ENCODE measurements around the gene SLC10A4. TPM values are rescaled to one million over a fixed set of nuclear protein-coding genes. Genes with fewer than 3 reads are reported as not detected.

The SLC10A4 gene
- total and polyA plus RNA-seq, 2 donors from 2014 or later, result 0.13 TPM; not detected in 1

DNA sequence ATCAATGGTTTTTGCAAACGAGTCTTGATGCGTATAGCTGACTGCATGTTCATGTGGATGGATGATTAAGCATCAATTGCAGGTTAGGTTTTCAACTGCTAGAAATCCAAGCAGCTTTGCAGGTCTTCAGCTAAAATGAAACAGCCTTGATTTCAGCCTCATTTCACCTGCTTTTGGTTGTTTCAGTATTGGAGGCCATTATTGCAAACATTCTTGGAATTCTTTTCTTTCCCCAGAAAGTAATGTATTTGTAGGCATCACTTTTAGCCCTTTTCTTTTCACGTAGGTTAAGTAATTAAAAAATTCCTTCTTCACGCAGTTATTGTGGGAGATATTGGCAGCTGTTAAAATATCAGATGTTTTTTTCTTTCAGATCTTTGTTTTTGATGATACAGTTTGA, 15.8 kb downstream of the SLC10A4 start:
- no peaks in the 10 kb centered on the region for H3K27me3 ChIP-seq (ENCODE audit: control insufficient read depth, insufficient read depth, low read length)
- H3K9me3 ChIP-seq (ENCODE audit: control insufficient read depth in 2 of 3, insufficient read depth in 1 of 3, low read length in 3 of 3), result no peaks in the 10 kb centered on the region
- FAIRE-seq (no peak), DNase-seq (no peak)
- intact Hi-C loops (cut with DNase I), result no loop called here
- TF ChIP-seq, protein P1, sequence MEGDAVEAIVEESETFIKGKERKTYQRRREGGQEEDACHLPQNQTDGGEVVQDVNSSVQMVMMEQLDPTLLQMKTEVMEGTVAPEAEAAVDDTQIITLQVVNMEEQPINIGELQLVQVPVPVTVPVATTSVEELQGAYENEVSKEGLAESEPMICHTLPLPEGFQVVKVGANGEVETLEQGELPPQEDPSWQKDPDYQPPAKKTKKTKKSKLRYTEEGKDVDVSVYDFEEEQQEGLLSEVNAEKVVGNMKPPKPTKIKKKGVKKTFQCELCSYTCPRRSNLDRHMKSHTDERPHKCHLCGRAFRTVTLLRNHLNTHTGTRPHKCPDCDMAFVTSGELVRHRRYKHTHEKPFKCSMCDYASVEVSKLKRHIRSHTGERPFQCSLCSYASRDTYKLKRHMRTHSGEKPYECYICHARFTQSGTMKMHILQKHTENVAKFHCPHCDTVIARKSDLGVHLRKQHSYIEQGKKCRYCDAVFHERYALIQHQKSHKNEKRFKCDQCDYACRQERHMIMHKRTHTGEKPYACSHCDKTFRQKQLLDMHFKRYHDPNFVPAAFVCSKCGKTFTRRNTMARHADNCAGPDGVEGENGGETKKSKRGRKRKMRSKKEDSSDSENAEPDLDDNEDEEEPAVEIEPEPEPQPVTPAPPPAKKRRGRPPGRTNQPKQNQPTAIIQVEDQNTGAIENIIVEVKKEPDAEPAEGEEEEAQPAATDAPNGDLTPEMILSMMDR (IDR thresholded peaks at IDR 0.05; ENCODE audit: borderline replicate concordance, extremely low read depth, insufficient read depth), result no peak
- peaks cover 0 to 4% (median 0%) of the 10 kb centered on the region in 3 donors for H3K36me3 ChIP-seq (ENCODE audit: control insufficient read depth in 2 of 3, insufficient read depth in 3 of 3, low read length in 3 of 3)
- no peak overlapping the region for H3K4me3 ChIP-seq (ENCODE audit: low read length in 3 of 3)
- no peaks in the 10 kb centered on the region for H3K4me1 ChIP-seq (ENCODE audit: control insufficient read depth in 2 of 3, insufficient read depth in 2 of 3, low read depth in 1 of 3, low read length in 3 of 3)
- no peak overlapping the region for H3K27ac ChIP-seq (ENCODE audit: low read depth in 2 of 2, low read length in 2 of 2)
- no peak overlapping the region for H3K9ac ChIP-seq (ENCODE audit: low read length in 3 of 3)

DNA sequence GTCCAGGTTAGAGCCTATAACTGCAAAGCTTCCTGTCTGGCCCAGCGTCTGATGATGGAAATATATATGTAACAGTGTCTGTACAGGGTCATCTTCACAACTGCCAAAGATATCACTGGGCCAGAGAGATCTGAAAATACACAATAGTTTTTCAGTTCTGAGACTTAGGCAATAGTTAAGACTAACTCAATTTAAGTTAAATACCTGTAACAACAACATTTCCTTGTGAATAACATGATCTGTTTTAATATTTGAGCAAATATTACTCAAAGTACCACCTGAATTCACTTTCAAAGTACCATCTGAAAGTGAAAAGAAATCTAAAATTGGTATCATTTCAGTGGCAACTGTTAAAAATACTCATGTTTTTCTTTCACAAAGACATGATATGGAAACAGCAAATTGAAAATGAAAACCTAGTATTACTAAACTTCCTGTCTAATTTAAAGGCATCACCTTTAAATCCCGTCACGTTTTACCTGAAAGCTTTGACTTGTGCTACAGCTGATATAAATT, 16.5 kb downstream of the SLC10A4 start:
- Histone ChIP-seq H3K9ac (ENCODE audit: low read length in 3 of 3) (no peak overlapping the region), H3K4me3 (ENCODE audit: low read length in 3 of 3) (no peak overlapping the region), H3K36me3 (ENCODE audit: control insufficient read depth in 2 of 3, insufficient read depth in 3 of 3, low read length in 3 of 3) (peaks cover 0 to 4% (median 0%) of the 10 kb centered on the region in 3 donors), H3K4me1 (ENCODE audit: control insufficient read depth in 2 of 3, insufficient read depth in 2 of 3, low read depth in 1 of 3, low read length in 3 of 3) (no peaks in the 10 kb centered on the region), H3K27ac (ENCODE audit: low read depth in 2 of 2, low read length in 2 of 2) (no peak overlapping the region), H3K9me3 (ENCODE audit: control insufficient read depth in 2 of 3, insufficient read depth in 1 of 3, low read length in 3 of 3) (no peaks in the 10 kb centered on the region), H3K27me3 (ENCODE audit: control insufficient read depth, insufficient read depth, low read length) (no peaks in the 10 kb centered on the region)
- DNase-seq, result no peak
- intact Hi-C loops (cut with DNase I), result no loop called here
- TF ChIP-seq, protein P1 (IDR thresholded peaks at IDR 0.05; ENCODE audit: borderline replicate concordance, extremely low read depth, insufficient read depth), result no peak
- FAIRE-seq, result no peak

DNA sequence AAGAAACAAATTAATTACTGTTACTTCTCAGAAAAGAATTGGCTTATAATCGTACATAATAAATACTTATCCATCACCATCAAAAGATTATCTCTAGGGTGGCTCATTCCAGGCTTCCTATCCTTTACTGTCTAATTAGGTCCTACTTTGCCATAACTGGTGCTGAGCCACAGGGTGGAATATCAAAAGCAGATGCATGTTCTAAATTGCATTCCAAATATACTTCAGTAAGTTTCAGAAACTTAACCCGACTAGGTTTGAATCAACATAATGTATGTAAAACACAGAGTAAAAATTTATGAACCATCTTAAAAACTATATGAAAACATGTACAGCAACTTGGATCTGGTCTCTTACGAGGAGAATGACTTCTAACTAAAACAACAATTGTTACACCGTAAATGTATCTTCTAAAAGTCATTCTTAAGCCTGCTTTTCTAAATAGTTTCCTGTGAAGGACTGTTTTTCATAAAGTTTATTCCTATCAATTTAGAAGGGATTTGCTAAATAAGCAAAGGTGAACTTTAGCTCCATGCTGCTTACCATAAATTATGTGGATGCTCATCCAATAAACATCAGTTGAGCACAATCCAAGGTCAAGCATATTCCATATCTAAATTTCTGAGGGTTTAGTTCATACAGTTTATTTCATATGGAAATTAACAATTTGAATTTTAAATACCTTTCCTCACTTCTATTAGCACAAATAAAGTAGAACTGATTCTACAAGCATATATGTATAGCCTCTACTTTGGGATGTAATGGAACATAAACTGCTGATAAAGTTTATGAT, 20.3 kb downstream of the SLC10A4 start:
- FAIRE-seq (no peak), DNase-seq (no peak)
- Histone ChIP-seq H3K4me1 (ENCODE audit: control insufficient read depth in 2 of 3, insufficient read depth in 2 of 3, low read depth in 1 of 3, low read length in 3 of 3) (no peaks in the 10 kb centered on the region), H3K27me3 (ENCODE audit: control insufficient read depth, insufficient read depth, low read length) (no peaks in the 10 kb centered on the region), H3K27ac (ENCODE audit: low read depth in 2 of 2, low read length in 2 of 2) (no peak overlapping the region), H3K4me3 (ENCODE audit: low read length in 3 of 3) (no peak overlapping the region), H3K9me3 (ENCODE audit: control insufficient read depth in 2 of 3, insufficient read depth in 1 of 3, low read length in 3 of 3) (no peaks in the 10 kb centered on the region), H3K36me3 (ENCODE audit: control insufficient read depth in 2 of 3, insufficient read depth in 3 of 3, low read length in 3 of 3) (peaks cover 0 to 18% (median 2%) of the 10 kb centered on the region in 3 donors), H3K9ac (ENCODE audit: low read length in 3 of 3) (no peak overlapping the region)
- intact Hi-C loops (cut with DNase I), result no loop called here
- TF ChIP-seq, protein P1 (IDR thresholded peaks at IDR 0.05; ENCODE audit: borderline replicate concordance, extremely low read depth, insufficient read depth), result no peak
